GM12872 (cell line): Measurements from ENCODE around the gene SPACA5B.

ENCODE experiments used
- CTCF ChIP-seq: IDR thresholded peaks from 3 replicates; pipeline ENCODE4 v1.5.1; 2011; ENCODE audit warnings: low read depth, mild to moderate bottlenecking, low read length, moderate library complexity; ENCODE audit not compliant: insufficient read depth

SPACA5B gene

DNA sequence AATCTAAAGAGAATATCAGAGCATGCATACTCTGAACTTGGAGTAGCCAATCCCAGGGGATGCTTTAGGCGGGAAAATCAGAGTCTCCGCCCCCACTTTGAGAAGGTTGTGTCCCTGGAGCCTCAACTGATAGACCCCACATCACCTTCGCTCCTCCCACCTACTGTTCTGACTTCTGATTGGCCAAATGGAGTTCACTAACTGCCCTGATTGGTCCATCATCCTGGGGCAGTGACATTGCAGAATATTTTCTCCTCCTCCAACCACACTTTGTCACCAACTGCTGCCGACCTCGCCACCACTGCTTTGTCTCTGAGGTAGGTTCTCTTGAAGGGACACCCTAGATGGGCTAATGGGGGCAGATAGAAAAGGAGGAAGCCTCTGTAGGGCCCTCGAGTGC, 22.7 kb upstream of the SPACA5B start:
- no peak for TF ChIP-seq CTCF

DNA sequence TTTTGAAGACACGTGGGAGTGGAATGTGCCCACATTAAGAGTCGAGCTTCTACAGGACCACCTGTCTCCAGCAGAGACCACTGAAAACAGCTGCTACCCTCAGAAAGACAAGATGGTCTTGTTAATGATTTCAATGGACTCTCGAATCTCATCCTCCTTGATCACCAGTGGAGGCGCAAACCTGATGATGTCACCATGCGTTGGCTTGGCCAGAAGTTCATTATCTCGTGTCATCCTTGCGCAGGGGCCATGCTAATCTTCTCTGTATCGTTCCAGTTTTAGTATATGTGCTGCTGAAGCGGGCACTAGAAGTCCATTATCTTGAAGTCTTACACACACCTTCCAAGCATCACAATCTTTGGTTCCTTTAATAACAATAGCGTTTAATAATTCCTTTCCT, 23.3 kb downstream of the SPACA5B start:
- no peak for TF ChIP-seq CTCF

DNA sequence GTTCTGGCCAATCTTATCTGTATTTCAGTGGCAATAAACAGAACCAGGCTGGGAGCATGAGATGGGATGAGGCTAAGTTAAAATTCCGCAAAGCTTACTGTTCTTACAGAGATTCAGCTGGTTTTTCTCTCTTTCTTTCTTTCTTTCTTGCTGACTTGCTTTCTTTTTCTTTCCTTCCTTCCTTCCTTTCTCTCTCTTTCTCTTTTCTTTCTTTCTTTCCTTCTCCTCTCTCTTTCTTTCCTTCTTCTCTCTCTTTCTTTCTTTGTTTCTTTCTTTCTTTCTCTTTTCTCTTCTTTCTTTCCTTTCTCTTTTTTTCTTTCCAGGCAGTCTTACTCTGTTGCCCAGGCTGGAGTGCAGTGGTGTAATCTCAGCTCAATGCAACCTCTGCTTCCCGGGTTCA, 24.4 kb downstream of the SPACA5B start:
- no peak for TF ChIP-seq CTCF

GRCh38 chrX:48156014-48156413, 25.6 kb downstream of the SPACA5B start:
- no peak for TF ChIP-seq CTCF

GRCh38 chrX:48165241-48165640, 34.8 kb downstream of the SPACA5B start:
- no peak for TF ChIP-seq CTCF

DNA sequence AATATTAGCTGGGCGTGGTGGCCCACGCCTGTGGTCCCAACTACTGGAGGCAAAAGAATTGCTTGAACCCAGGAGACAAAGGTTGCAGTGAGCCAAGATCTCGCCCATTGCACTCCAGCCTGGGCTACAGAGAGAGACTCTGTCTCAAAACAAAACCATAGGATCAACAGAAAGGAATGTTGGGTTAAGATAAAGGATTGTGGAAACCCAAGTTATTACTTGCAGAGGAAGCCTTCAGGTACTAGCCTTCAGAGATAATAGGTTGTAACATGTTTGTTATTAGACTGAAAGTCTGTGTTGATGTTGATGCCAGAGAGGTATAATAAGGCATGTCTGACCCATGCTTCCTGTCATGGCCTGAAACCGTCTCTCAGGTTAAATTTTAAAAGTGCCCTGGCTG, 49.3 kb downstream of the SPACA5B start:
- no peak for TF ChIP-seq CTCF

DNA sequence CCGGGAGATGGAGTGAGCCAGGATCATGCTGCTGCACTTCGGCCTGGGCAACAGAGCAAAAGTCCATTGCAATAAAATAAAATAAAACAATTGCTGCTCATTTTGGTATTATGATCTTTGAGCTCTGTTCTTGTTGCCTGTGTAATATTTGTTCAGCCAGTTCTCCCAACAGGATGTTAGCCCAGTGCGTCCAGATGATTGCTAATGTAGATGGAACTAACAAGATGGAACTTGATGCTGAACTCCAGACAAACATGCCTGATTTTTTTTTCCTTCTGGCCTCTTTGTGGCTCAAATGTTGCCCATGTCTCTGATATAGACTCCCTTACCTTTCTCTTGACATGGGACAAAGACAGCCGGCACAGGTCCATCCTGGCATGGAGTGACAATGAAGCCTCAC, 50.4 kb downstream of the SPACA5B start:
- no peak for TF ChIP-seq CTCF
